ENCODE data around the gene TXNDC16. TPM values are rescaled to one million over a fixed set of nuclear protein-coding genes. Genes with fewer than 3 reads are reported as not detected.

TXNDC16 gene
- total and polyA plus RNA-seq, 2 donors (not counting 3 experiments of a cell fraction or from before 2014, with no cell fraction given) = 2.3 to 4.5 TPM

DNA sequence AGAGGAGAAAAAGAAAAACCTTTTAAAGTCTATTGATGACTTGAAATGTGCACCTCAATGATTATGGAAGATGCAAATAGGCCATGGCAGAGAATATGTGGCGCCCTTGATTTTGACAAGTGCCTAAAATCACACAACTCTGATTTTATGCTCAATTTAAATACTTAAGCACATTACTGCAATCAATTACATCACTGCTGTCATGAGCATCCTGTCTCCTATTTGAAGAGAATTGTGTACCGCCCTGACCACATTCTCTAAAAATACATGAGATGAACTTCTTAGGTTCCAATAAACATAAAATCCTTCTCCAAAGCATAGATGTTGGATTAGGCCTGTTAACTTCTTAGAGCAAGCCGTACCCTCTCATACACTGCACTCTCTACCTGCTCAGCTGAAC is 1.6 kb downstream of the TXNDC16 start:
- H3K9me1 ChIP-seq (replicated peaks; ENCODE audit: control insufficient read depth, extremely low read depth, insufficient read depth, low read length) = no peaks in the 10 kb centered on the region
- H3K4me1 ChIP-seq (ENCODE audit: control insufficient read depth, extremely low read depth, insufficient read depth, low read length) = peaks cover 9% of the 10 kb centered on the region
- no peak overlapping the region for H3K4me2 ChIP-seq (ENCODE audit: insufficient read depth, low read length)
- H3K79me2 ChIP-seq (ENCODE audit: control insufficient read depth, insufficient read depth, low read length) = no peaks in the 10 kb centered on the region
- no TSS peak for BruUV-seq (replicated peaks)
- no peaks in the 10 kb centered on the region for H3K9me3 ChIP-seq (replicated peaks; ENCODE audit: control insufficient read depth, insufficient read depth, low read length)
- H3K27ac ChIP-seq (ENCODE audit: insufficient read depth, low read depth, low read length) = no peak overlapping the region
- intact Hi-C loops (cut with micrococcal nuclease) (loop anchor here (10.0 kb wide), 1 partner anchor 1886 kb away; the partner anchor contains the start of gene SAV1), dilution Hi-C loops (cut with MboI; ENCODE audit: extremely low pct_ligation_motif_present, low sequenced_read_pairs) (no loop called here)
- FAIRE-seq (no peak), DNase-seq (ENCODE audit: low read depth, low spot score) (no peak)
- TF ChIP-seq POLR2AphosphoS5 (IDR thresholded peaks at IDR 0.05; ENCODE audit: insufficient read depth, low read depth, low read length) = no peak
- TF ChIP-seq, protein P1, sequence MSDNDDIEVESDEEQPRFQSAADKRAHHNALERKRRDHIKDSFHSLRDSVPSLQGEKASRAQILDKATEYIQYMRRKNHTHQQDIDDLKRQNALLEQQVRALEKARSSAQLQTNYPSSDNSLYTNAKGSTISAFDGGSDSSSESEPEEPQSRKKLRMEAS (IDR thresholded peaks at IDR 0.05; ENCODE audit: insufficient read depth, insufficient read length) = no peak
- no peak for TF ChIP-seq POLR2A (IDR thresholded peaks at IDR 0.05; ENCODE audit: low read depth, low read length)
- H3K36me3 ChIP-seq (ENCODE audit: control insufficient read depth in 2 of 2, extremely low read depth in 1 of 2, insufficient read depth in 2 of 2, low read length in 2 of 2) = no peaks in the 10 kb centered on the region
- no peak overlapping the region for H3K9ac ChIP-seq (replicated peaks; ENCODE audit: extremely low read depth, insufficient read depth, low read length)
- POLR2A ChIA-PET = interaction anchor here (1.0 kb wide), 1 partner anchor 157 kb away, joined by 3 read pairs; no protein-coding TSS in a partner anchor
- CTCF ChIA-PET = interaction anchor here (2.0 to 2.2 kb wide), 2 partner anchors 12 to 13 kb away, joined by 7 to 9 read pairs; no protein-coding TSS in a partner anchor
- H3K4me3 ChIP-seq (replicated peaks in 1 of 3; ENCODE audit: insufficient read depth in 1 of 3, low read depth in 1 of 3, low read length in 3 of 3) = no peak overlapping the region
- H2AFZ ChIP-seq (ENCODE audit: low read depth, low read length) = no peak overlapping the region
- H4K20me1 ChIP-seq (replicated peaks; ENCODE audit: control insufficient read depth, extremely low read depth, insufficient read depth, low read length) = no peaks in the 10 kb centered on the region
- H3K27me3 ChIP-seq (ENCODE audit: control insufficient read depth in 2 of 2, insufficient read depth in 2 of 2, low read length in 2 of 2) = no peaks in the 10 kb centered on the region

DNA sequence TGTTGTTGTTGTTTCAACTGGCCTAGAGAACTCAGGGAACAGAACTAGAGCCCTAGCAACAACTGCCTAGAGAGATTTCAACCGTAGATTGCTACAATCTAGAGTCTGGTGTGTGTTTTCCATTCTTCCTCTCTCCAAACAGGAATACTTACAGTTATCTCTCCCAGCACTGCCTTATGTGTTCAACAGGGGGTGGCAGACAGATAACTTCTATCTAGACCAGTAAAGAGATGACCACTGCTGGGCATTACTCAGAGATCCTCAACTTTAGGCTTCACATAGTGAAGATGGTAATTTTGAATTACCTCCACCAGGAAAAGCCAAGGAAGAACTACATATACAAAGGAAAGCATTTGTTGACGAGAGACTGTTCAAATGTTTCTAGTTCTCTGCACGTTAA is 4.8 kb downstream of the TXNDC16 start:
- H3K4me3 ChIP-seq (replicated peaks in 1 of 3; ENCODE audit: insufficient read depth in 1 of 3, low read depth in 1 of 3, low read length in 3 of 3) = no peak overlapping the region

More for the DNA sequence above, 4.8 kb downstream of the TXNDC16 start:
- Histone ChIP-seq H3K27me3 (ENCODE audit: control insufficient read depth in 2 of 2, insufficient read depth in 2 of 2, low read length in 2 of 2) (no peaks in the 10 kb centered on the region), H3K9me1 (replicated peaks; ENCODE audit: control insufficient read depth, extremely low read depth, insufficient read depth, low read length) (no peaks in the 10 kb centered on the region), H3K9ac (replicated peaks; ENCODE audit: extremely low read depth, insufficient read depth, low read length) (no peak overlapping the region), H3K4me2 (ENCODE audit: insufficient read depth, low read length) (no peak overlapping the region), H3K36me3 (ENCODE audit: control insufficient read depth in 2 of 2, extremely low read depth in 1 of 2, insufficient read depth in 2 of 2, low read length in 2 of 2) (no peaks in the 10 kb centered on the region), H3K27ac (ENCODE audit: insufficient read depth, low read depth, low read length) (no peak overlapping the region), H3K79me2 (ENCODE audit: control insufficient read depth, insufficient read depth, low read length) (no peaks in the 10 kb centered on the region), H4K20me1 (replicated peaks; ENCODE audit: control insufficient read depth, extremely low read depth, insufficient read depth, low read length) (no peaks in the 10 kb centered on the region), H2AFZ (ENCODE audit: low read depth, low read length) (no peak overlapping the region), H3K4me1 (ENCODE audit: control insufficient read depth, extremely low read depth, insufficient read depth, low read length) (peaks cover 3% of the 10 kb centered on the region), H3K9me3 (replicated peaks; ENCODE audit: control insufficient read depth, insufficient read depth, low read length) (no peaks in the 10 kb centered on the region)
- TF ChIP-seq JUN (IDR thresholded peaks at IDR 0.05; ENCODE audit: borderline replicate concordance, insufficient read depth, insufficient read length, low read depth) (no peak), EZH2 (IDR thresholded peaks at IDR 0.05; ENCODE audit: borderline replicate concordance, low read depth, low read length, severe bottlenecking) (no peak), MYC (IDR thresholded peaks at IDR 0.05; ENCODE audit: low read depth, low read length) (no peak), POLR2A (IDR thresholded peaks at IDR 0.05; ENCODE audit: low read depth, low read length) (no peak), GATA2 (IDR thresholded peaks at IDR 0.05; ENCODE audit: insufficient read depth, insufficient read length, low read depth, low read length) (no peak), POLR2AphosphoS5 (IDR thresholded peaks at IDR 0.05; ENCODE audit: insufficient read depth, low read depth, low read length) (no peak)
- TF ChIP-seq, protein P1 (IDR thresholded peaks at IDR 0.05; ENCODE audit: insufficient read depth, insufficient read length) = no peak
- TF ChIP-seq, protein P2, sequence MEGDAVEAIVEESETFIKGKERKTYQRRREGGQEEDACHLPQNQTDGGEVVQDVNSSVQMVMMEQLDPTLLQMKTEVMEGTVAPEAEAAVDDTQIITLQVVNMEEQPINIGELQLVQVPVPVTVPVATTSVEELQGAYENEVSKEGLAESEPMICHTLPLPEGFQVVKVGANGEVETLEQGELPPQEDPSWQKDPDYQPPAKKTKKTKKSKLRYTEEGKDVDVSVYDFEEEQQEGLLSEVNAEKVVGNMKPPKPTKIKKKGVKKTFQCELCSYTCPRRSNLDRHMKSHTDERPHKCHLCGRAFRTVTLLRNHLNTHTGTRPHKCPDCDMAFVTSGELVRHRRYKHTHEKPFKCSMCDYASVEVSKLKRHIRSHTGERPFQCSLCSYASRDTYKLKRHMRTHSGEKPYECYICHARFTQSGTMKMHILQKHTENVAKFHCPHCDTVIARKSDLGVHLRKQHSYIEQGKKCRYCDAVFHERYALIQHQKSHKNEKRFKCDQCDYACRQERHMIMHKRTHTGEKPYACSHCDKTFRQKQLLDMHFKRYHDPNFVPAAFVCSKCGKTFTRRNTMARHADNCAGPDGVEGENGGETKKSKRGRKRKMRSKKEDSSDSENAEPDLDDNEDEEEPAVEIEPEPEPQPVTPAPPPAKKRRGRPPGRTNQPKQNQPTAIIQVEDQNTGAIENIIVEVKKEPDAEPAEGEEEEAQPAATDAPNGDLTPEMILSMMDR (IDR thresholded peaks at IDR 0.05; ENCODE audit: extremely low read depth in 1 of 2, insufficient read depth in 1 of 2, low read depth in 1 of 2, low read length in 2 of 2) = no peak
- intact Hi-C loops (cut with micrococcal nuclease) (no loop called here), dilution Hi-C loops (cut with MboI; ENCODE audit: extremely low pct_ligation_motif_present, low sequenced_read_pairs) (no loop called here)
- no TSS peak for BruUV-seq (replicated peaks)
- DNase-seq (ENCODE audit: low read depth, low spot score) (no peak), FAIRE-seq (no peak)
- CTCF ChIA-PET = no interaction called here
- POLR2A ChIA-PET = no interaction called here
